CD4-positive, alpha-beta T cell (primary cell): ENCODE data around the gene EIF5A. TPM values are rescaled to one million over a fixed set of nuclear protein-coding genes. Genes with fewer than 3 reads are reported as not detected.

Experiments used
- ATAC-seq: fragments of 200-7000 bp; cut with Tn5 transposase; one replicate; pipeline ENCODE4 v1.10.0; 2022; ENCODE audit warnings: mild to moderate bottlenecking; ENCODE audit not compliant: poor library complexity
- CTCF ChIA-PET: fragments of 350-600 bp; sonication (Branson Sonifier 250); formaldehyde crosslinking; loops from one replicate; lab custom pipeline; 2021; ENCODE audit warnings: antibody characterized with exemption, inconsistent platforms; lab: Charles Lee
- POLR2A ChIA-PET: fragments of 350-600 bp; sonication (Branson Sonifier 250); formaldehyde crosslinking; loops from one replicate; lab custom pipeline; 2021; ENCODE audit warnings: antibody characterized with exemption, inconsistent platforms; lab: Charles Lee
- DNase-seq, 14 experiments: peaks; one replicate each; pipeline ENCODE4 v3.0.0-alpha.2; 2013 to 2020; ENCODE audit warnings: mixed read lengths in 2 of 14
- H3K27ac ChIP-seq, 2 donors: one replicate each; pipeline versions ENCODE4 v1.5.1 to v1.7.0; 2013; ENCODE audit warnings: low read length in 2 of 2, low read depth in 1 of 2, mild to moderate bottlenecking in 1 of 2
- H3K27me3 ChIP-seq, 2 experiments: 1 replicate in 1 of 2; 2 replicates in 1 of 2; pipeline versions ENCODE4 v1.6.1 to v1.7.0; 2013; ENCODE audit warnings: low read length in 2 of 2, control low read depth in 1 of 2, mild to moderate bottlenecking in 1 of 2, moderate library complexity in 1 of 2; ENCODE audit not compliant: insufficient read depth in 2 of 2, control insufficient read depth in 1 of 2
- H3K36me3 ChIP-seq: one replicate; pipeline ENCODE4 v1.6.1; 2013; ENCODE audit warnings: low read length, control low read depth; ENCODE audit not compliant: insufficient read depth
- H3K4me1 ChIP-seq: one replicate; pipeline ENCODE4 v1.6.1; 2013; ENCODE audit warnings: low read length, control low read depth; ENCODE audit not compliant: insufficient read depth
- H3K4me3 ChIP-seq: one replicate; pipeline ENCODE4 v1.5.1; 2013; ENCODE audit warnings: mild to moderate bottlenecking, low read length, moderate library complexity
- H3K9me3 ChIP-seq, 2 experiments: 1 replicate in 1 of 2; 2 replicates in 1 of 2; pipeline versions ENCODE4 v1.6.1 to v1.7.0; 2013; ENCODE audit warnings: low read length in 2 of 2, mild to moderate bottlenecking in 2 of 2, control low read depth in 1 of 2, moderate library complexity in 1 of 2; ENCODE audit not compliant: control insufficient read depth in 1 of 2, insufficient read depth in 1 of 2
- H3K27ac Mint-ChIP-seq: one replicate; pipeline ENCODE4 v1.8.0; 2020; ENCODE audit warnings: mixed read lengths
- H3K27me3 Mint-ChIP-seq: one replicate; pipeline ENCODE4 v1.8.0; 2021; ENCODE audit warnings: mixed read lengths
- H3K36me3 Mint-ChIP-seq: one replicate; pipeline ENCODE4 v1.8.0; 2021; ENCODE audit warnings: low read depth, mixed read lengths
- H3K4me1 Mint-ChIP-seq: one replicate; pipeline ENCODE4 v1.8.0; 2021; ENCODE audit warnings: low read depth, mixed read lengths
- H3K4me3 Mint-ChIP-seq: one replicate; pipeline ENCODE4 v1.8.0; 2020; ENCODE audit warnings: mild to moderate bottlenecking, mixed read lengths
- H3K9me3 Mint-ChIP-seq: one replicate; pipeline ENCODE4 v1.8.0; 2020; ENCODE audit warnings: mixed read lengths
- intact Hi-C, 2 experiments: fragments of 100-400 bp; cut with DNase I in 1 of 2; cut with micrococcal nuclease in 1 of 2; formaldehyde crosslinking; loops; one replicate each; pipeline versions ENCODE4 v1.15.1 to v1.9.0; 2023 to 2025; cut with DNase I, micrococcal nuclease
- total RNA-seq, 174 experiments: library from RNA in 2 of 174; stranded (reverse) in 2 of 174; gene quantifications; one replicate each; pipeline ENCODE4 v1.2.3 and lab custom pipeline; 2021 to 2026
- TF ChIP-seq, protein P1 (sequence below): fragments of 200-600 bp; IDR thresholded peaks from one replicate; pipeline ENCODE4 v1.8.0; 2022; ENCODE audit warnings: antibody characterized with exemption, mild to moderate bottlenecking

The EIF5A gene
- total RNA-seq, 2 experiments from 2014 or later = 471 to 480 TPM

DNA sequence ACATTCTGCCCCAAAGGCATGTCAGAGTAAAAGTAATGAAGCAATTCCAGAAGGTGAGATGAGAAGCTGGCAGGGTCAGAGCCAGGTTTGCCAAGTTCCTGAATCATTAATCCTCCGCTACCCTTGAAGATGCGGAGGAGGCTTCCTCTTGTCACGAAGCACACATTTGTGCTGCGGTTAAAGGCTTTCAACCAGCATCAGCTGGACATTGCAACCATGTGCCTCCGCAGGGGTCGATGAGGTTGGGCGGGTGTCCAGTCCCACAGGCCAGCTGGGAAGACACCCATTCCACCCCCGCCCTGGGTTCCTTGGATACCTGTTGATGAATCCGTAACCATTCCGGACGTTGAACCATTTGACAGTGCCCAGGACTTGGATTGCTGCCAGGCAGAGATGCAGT is 14.3 kb upstream of the EIF5A start:
- H3K4me3 Mint-ChIP-seq = peak overlapping the region; percentile 78
- DNase-seq (no peak), ATAC-seq (no peak)
- H3K4me3 ChIP-seq = no peak overlapping the region
- POLR2A ChIA-PET = interaction anchor here (1.4 to 1.5 kb wide), 2 partner anchors 10 to 12 kb away, joined by 3 to 7 read pairs; partner anchors contain the start of gene SLC2A4
- peaks cover 32% of the 10 kb centered on the region for H3K4me1 ChIP-seq
- H3K27ac ChIP-seq = no peak overlapping the region
- intact Hi-C loops = loop anchor here in 1 of 2 experiments (5.0 kb wide), 1 partner anchor 246 kb away; no protein-coding TSS in a partner anchor
- H3K36me3 ChIP-seq = no peaks in the 10 kb centered on the region
- CTCF ChIA-PET = no interaction called here
- H3K27me3 ChIP-seq = peaks cover 14 to 17% of the 10 kb centered on the region in 2 experiments
- no peaks in the 10 kb centered on the region for H3K9me3 ChIP-seq
- H3K27me3 Mint-ChIP-seq = peaks cover 42% of the 10 kb centered on the region
- no peak overlapping the region for H3K27ac Mint-ChIP-seq
- H3K36me3 Mint-ChIP-seq = no peaks in the 10 kb centered on the region
- no peaks in the 10 kb centered on the region for H3K9me3 Mint-ChIP-seq
- TF ChIP-seq, protein P1, sequence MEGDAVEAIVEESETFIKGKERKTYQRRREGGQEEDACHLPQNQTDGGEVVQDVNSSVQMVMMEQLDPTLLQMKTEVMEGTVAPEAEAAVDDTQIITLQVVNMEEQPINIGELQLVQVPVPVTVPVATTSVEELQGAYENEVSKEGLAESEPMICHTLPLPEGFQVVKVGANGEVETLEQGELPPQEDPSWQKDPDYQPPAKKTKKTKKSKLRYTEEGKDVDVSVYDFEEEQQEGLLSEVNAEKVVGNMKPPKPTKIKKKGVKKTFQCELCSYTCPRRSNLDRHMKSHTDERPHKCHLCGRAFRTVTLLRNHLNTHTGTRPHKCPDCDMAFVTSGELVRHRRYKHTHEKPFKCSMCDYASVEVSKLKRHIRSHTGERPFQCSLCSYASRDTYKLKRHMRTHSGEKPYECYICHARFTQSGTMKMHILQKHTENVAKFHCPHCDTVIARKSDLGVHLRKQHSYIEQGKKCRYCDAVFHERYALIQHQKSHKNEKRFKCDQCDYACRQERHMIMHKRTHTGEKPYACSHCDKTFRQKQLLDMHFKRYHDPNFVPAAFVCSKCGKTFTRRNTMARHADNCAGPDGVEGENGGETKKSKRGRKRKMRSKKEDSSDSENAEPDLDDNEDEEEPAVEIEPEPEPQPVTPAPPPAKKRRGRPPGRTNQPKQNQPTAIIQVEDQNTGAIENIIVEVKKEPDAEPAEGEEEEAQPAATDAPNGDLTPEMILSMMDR = no peak
- H3K4me1 Mint-ChIP-seq = peaks cover 19% of the 10 kb centered on the region

DNA sequence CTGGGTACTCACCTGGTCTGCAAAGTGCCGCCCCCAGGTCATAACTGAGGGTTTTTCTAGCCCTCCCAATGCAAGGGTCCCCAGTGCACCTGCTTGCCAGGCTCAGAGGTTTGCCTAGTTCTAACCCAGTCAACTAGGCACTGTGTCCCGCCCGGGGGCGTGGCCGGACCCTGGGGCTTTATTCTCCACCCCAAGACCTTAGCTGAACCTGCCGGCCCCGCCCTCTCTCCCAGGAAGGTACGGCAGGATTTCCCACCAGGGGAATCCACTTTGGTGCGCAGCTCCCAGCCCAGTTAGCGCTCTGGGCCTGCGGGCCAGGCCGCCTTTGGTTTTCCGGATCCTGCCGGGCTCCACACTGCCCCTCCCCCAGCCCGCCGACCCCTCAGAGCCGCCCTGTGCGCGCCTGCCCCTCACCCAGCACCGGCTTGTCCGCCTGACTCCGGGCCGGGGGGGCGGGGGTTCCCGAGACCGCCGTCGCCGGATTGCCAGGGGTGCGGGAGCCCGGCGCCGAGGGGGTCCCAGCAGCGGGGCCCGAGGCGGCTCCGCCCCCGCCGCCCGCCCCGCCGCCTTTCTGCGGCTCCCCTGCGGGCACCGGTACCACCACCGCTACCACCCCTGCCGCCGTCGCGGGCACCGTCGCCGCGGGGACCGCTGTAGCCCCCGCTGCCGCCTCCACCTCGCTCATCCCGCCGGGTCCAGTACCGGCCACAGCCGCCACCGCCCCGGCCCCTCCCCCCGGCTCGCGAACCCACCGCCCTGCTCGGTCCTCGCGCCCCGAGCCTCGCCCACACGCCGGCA is 13.4 kb upstream of the EIF5A start:
- Mint-ChIP-seq H3K27ac (no peak overlapping the region), H3K4me3 (peak overlapping the region; percentile 34), H3K9me3 (no peaks in the 10 kb centered on the region), H3K36me3 (no peaks in the 10 kb centered on the region), H3K27me3 (peaks cover 34% of the 10 kb centered on the region), H3K4me1 (peaks cover 19% of the 10 kb centered on the region)
- H3K9me3 ChIP-seq = no peaks in the 10 kb centered on the region
- H3K27ac ChIP-seq = no peak overlapping the region
- peak overlapping the region; percentile 34 for H3K4me3 ChIP-seq
- ChIA-PET POLR2A (interaction anchor here (1.4 to 1.5 kb wide), 2 partner anchors 11 to 13 kb away, joined by 3 to 7 read pairs; partner anchors contain the start of gene SLC2A4), CTCF (no interaction called here)
- TF ChIP-seq, protein P1 = no peak
- intact Hi-C loops = loop anchor here in 1 of 2 experiments (5.0 kb wide), 1 partner anchor 247 kb away; no protein-coding TSS in a partner anchor
- H3K4me1 ChIP-seq = peaks cover 32% of the 10 kb centered on the region
- peaks cover 14 to 17% of the 10 kb centered on the region in 2 experiments for H3K27me3 ChIP-seq
- no peaks in the 10 kb centered on the region for H3K36me3 ChIP-seq
- DNase-seq (peak in 4 of 14 experiments; percentile 20 to 61 (median 48)), ATAC-seq (peak; percentile 7)

DNA sequence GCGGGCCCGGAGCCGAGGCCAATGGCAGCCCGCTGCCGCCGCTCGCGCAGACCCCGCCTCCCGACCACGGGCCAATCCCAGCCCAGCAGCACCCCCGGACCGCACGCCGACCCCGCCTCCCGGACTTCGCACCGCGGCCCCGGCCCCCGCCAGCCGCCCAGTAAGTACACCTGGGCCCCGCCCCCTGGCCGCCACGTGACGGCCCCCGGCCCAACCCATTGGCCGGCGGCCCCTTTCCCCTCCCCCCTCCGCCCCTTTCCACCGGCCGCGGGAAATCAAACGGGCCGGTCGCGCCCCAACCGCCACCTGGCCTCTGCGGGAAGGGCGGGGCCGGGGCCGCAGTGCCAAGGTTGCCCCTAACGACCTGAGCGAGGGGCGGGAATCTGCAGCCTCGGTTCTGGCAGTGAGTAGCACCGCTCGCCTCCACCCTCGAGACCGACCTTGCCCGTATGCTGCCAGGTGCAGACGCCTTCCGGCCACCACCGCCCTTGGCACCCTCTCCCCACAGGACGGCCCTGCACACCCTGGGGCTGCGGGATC is 12.7 kb upstream of the EIF5A start, which contains the start of gene YBX2:
YBX2 (minus strand) TSS at position 26 of the 540 bp plus-strand sequence. CDS start 139 bp downstream, outside the sequence.
- Mint-ChIP-seq H3K9me3 (no peaks in the 10 kb centered on the region), H3K36me3 (no peaks in the 10 kb centered on the region), H3K4me3 (peak within 1 kb of the TSS; percentile 86), H3K27me3 (peaks cover 34% of the 10 kb centered on the region), H3K27ac (no peak within 1 kb of the TSS), H3K4me1 (peaks cover 19% of the 10 kb centered on the region)
- Histone ChIP-seq H3K27ac (no peak within 1 kb of the TSS), H3K36me3 (no peaks in the 10 kb centered on the region), H3K4me1 (peaks cover 32% of the 10 kb centered on the region), H3K4me3 (peak within 1 kb of the TSS; percentile 54), H3K27me3 (peaks cover 14 to 17% of the 10 kb centered on the region in 2 experiments), H3K9me3 (no peaks in the 10 kb centered on the region)
- ATAC-seq (peak; percentile 67), DNase-seq (peak; percentile 43 to 88 (median 62))
- TF ChIP-seq, protein P1 = no peak
- intact Hi-C loops = loop anchor here in 1 of 2 experiments (5.0 kb wide), 1 partner anchor 247 kb away; no protein-coding TSS in a partner anchor
- ChIA-PET POLR2A (no interaction called here), CTCF (no interaction called here)
